WTC11 (cell line): ENCODE measurements around the gene GNMT. TPM values are rescaled to one million over a fixed set of nuclear protein-coding genes. Genes with fewer than 3 reads are reported as not detected.

ENCODE experiments used
- ATAC-seq: fragments of 200-7000 bp; cut with Tn5 transposase; 2 replicates; pipeline ENCODE4 v1.10.0; 2021; ENCODE audit warnings: mild to moderate bottlenecking, moderate library complexity
- CTCF ChIA-PET: fragments of 300-600 bp; sonication (Branson Sonifier 250); formaldehyde crosslinking; loops from one replicate; lab custom pipeline; 2021; ENCODE audit warnings: antibody characterized with exemption; lab: Charles Lee
- POLR2A ChIA-PET: fragments of 350-600 bp; sonication (Branson Sonifier 250); formaldehyde crosslinking; loops from one replicate; lab custom pipeline; 2021; ENCODE audit warnings: antibody characterized with exemption; lab: Charles Lee
- DNase-seq: peaks from one replicate; pipeline ENCODE4 v3.0.0; 2021; ENCODE audit warnings: low spot score
- H3K27ac Mint-ChIP-seq: 2 replicates; pipeline ENCODE4 v1.8.0; 2021; ENCODE audit warnings: mixed read lengths
- H3K27me3 Mint-ChIP-seq: 2 replicates; pipeline ENCODE4 v1.8.0; 2021; ENCODE audit warnings: low read depth, mild to moderate bottlenecking, moderate library complexity, mixed read lengths
- H3K36me3 Mint-ChIP-seq: 2 replicates; pipeline ENCODE4 v1.8.0; 2021; ENCODE audit warnings: mixed read lengths
- H3K4me1 Mint-ChIP-seq: 2 replicates; pipeline ENCODE4 v1.8.0; 2022; ENCODE audit warnings: mixed read lengths
- H3K4me3 Mint-ChIP-seq: 2 replicates; pipeline ENCODE4 v1.8.0; 2021; ENCODE audit warnings: mild to moderate bottlenecking, moderate library complexity, mixed read lengths
- H3K9me3 Mint-ChIP-seq: 2 replicates; pipeline ENCODE4 v1.8.0; 2021; ENCODE audit warnings: mixed read lengths
- ESRRA ChIP-seq: sonication (generic); formaldehyde crosslinking; IDR thresholded peaks from 2 replicates; pipeline ENCODE4 v1.8.1; 2022; ENCODE audit warnings: mild to moderate bottlenecking, missing genetic modification reagents, borderline replicate concordance
- NR2C2 ChIP-seq: sonication (generic); formaldehyde crosslinking; IDR thresholded peaks from 2 replicates; pipeline ENCODE4 v1.8.0; 2022; ENCODE audit warnings: mild to moderate bottlenecking, missing genetic modification reagents
- NR3C1 ChIP-seq: sonication (generic); formaldehyde crosslinking; conservative IDR thresholded peaks from 2 replicates; pipeline ENCODE4 v1.8.1; 2023; ENCODE audit warnings: low read depth, mild to moderate bottlenecking, missing genetic modification reagents
- OVOL2 ChIP-seq: fragments of 250-450 bp; sonication (Bioruptor Pico); IDR thresholded peaks from 2 replicates; pipeline ENCODE4 v1.9.0; 2021; ENCODE audit warnings: mild to moderate bottlenecking, borderline replicate concordance
- PRRX2 ChIP-seq: fragments of 250-450 bp; sonication (Bioruptor Pico); IDR thresholded peaks from 2 replicates; pipeline ENCODE4 v1.8.0; 2021; ENCODE audit warnings: mild to moderate bottlenecking
- RELA ChIP-seq: sonication (generic); formaldehyde crosslinking; IDR thresholded peaks from 2 replicates; pipeline ENCODE4 v1.8.1; 2022; ENCODE audit warnings: missing genetic modification reagents, mild to moderate bottlenecking, borderline replicate concordance
- SP1 ChIP-seq: sonication (generic); formaldehyde crosslinking; conservative IDR thresholded peaks from 2 replicates; pipeline ENCODE4 v1.8.1; 2022; ENCODE audit warnings: missing genetic modification reagents
- ZBTB21 ChIP-seq: sonication (generic); formaldehyde crosslinking; IDR thresholded peaks from 2 replicates; pipeline ENCODE4 v1.8.1; 2023; ENCODE audit warnings: mild to moderate bottlenecking, missing genetic modification reagents, borderline replicate concordance
- ZNF219 ChIP-seq: sonication (generic); formaldehyde crosslinking; IDR thresholded peaks from 2 replicates; pipeline ENCODE4 v1.8.0; 2023; ENCODE audit warnings: missing genetic modification reagents, mild to moderate bottlenecking, borderline replicate concordance
- ZNF232 ChIP-seq: sonication (generic); formaldehyde crosslinking; IDR thresholded peaks from 2 replicates; pipeline ENCODE4 v1.8.0; 2022; ENCODE audit warnings: mild to moderate bottlenecking, missing genetic modification reagents
- ZNF263 ChIP-seq: sonication (generic); formaldehyde crosslinking; IDR thresholded peaks from 2 replicates; pipeline ENCODE4 v1.8.1; 2022; ENCODE audit warnings: low read depth, mild to moderate bottlenecking, moderate library complexity, missing genetic modification reagents
- ZNF423 ChIP-seq: fragments of 250-450 bp; sonication (Bioruptor Pico); IDR thresholded peaks from 2 replicates; pipeline ENCODE4 v2.1.2; 2022; ENCODE audit warnings: mild to moderate bottlenecking, moderate library complexity
- total RNA-seq: library from RNA; stranded (reverse); gene quantifications from 3 replicates; pipeline ENCODE4 v1.2.3, GENCODE V29; 2021
- TF ChIP-seq, protein P1 (sequence below): sonication (generic); formaldehyde crosslinking; IDR thresholded peaks from 2 replicates; pipeline ENCODE4 v1.8.1; 2023; ENCODE audit warnings: mild to moderate bottlenecking, missing genetic modification reagents, borderline replicate concordance
- TF ChIP-seq, protein P2 (sequence below): sonication (generic); formaldehyde crosslinking; IDR thresholded peaks from 2 replicates; pipeline ENCODE4 v1.8.1; 2023; ENCODE audit warnings: mild to moderate bottlenecking, missing genetic modification reagents, moderate library complexity
- TF ChIP-seq, protein P3 (sequence below): sonication (generic); formaldehyde crosslinking; IDR thresholded peaks from 2 replicates; pipeline ENCODE4 v1.8.0; 2022; ENCODE audit warnings: mild to moderate bottlenecking, missing genetic modification reagents
- TF ChIP-seq, protein P4 (sequence below): sonication (generic); formaldehyde crosslinking; IDR thresholded peaks from 2 replicates; pipeline ENCODE4 v1.8.0; 2023; ENCODE audit warnings: missing genetic modification reagents, mild to moderate bottlenecking, borderline replicate concordance
- TF ChIP-seq, protein P5 (sequence below): sonication (generic); formaldehyde crosslinking; IDR thresholded peaks from 2 replicates; pipeline ENCODE4 v1.8.1; 2022; ENCODE audit warnings: mild to moderate bottlenecking, moderate library complexity, missing genetic modification reagents

Gene GNMT
- total RNA-seq, 1 experiment from 2014 or later = 2.0 TPM

DNA sequence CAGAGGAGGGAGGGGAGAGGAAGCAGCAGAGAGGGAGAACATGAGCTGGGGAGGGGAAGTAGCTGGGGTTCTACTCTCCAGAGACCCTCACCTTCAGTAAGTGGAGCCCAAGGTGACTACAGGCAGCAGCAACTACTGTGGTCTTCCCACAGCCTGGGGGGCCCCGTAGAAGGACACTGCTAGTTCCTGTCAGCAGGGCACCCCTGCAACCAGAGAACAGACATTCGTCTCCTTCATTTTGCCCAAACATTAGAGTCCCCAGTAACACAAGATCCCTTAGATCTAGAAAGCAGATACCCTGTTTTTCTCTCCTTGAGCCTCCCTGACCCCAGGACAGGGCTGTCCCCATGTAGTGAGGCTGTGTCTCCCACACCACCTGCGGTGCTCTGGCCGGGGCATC, 8.2 kb downstream of the GNMT start:
- Mint-ChIP-seq H3K27me3 (no peaks in the 10 kb centered on the region), H3K27ac (no peak overlapping the region), H3K4me1 (0 out of 2 replicates have a peak, but pooled peaks cover 4% of the 10 kb centered on the region), H3K36me3 (no peaks in the 10 kb centered on the region)
- ChIA-PET POLR2A (interaction anchor here (0.6 kb wide), 1 partner anchor 17 kb away, joined by 5 read pairs; no protein-coding TSS in a partner anchor), CTCF (interaction anchor here (0.6 to 0.7 kb wide), 2 partner anchors 10 to 36 kb away, joined by 3 to 4 read pairs; partner anchors contain the start of gene PEX6)
- TF ChIP-seq, protein P1, sequence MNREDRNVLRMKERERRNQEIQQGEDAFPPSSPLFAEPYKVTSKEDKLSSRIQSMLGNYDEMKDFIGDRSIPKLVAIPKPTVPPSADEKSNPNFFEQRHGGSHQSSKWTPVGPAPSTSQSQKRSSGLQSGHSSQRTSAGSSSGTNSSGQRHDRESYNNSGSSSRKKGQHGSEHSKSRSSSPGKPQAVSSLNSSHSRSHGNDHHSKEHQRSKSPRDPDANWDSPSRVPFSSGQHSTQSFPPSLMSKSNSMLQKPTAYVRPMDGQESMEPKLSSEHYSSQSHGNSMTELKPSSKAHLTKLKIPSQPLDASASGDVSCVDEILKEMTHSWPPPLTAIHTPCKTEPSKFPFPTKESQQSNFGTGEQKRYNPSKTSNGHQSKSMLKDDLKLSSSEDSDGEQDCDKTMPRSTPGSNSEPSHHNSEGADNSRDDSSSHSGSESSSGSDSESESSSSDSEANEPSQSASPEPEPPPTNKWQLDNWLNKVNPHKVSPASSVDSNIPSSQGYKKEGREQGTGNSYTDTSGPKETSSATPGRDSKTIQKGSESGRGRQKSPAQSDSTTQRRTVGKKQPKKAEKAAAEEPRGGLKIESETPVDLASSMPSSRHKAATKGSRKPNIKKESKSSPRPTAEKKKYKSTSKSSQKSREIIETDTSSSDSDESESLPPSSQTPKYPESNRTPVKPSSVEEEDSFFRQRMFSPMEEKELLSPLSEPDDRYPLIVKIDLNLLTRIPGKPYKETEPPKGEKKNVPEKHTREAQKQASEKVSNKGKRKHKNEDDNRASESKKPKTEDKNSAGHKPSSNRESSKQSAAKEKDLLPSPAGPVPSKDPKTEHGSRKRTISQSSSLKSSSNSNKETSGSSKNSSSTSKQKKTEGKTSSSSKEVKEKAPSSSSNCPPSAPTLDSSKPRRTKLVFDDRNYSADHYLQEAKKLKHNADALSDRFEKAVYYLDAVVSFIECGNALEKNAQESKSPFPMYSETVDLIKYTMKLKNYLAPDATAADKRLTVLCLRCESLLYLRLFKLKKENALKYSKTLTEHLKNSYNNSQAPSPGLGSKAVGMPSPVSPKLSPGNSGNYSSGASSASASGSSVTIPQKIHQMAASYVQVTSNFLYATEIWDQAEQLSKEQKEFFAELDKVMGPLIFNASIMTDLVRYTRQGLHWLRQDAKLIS = no peak
- TF ChIP-seq ESRRA (CRISPR knock-in tag) = no peak
- TF ChIP-seq NR2C2 = no peak
- TF ChIP-seq, protein P2, sequence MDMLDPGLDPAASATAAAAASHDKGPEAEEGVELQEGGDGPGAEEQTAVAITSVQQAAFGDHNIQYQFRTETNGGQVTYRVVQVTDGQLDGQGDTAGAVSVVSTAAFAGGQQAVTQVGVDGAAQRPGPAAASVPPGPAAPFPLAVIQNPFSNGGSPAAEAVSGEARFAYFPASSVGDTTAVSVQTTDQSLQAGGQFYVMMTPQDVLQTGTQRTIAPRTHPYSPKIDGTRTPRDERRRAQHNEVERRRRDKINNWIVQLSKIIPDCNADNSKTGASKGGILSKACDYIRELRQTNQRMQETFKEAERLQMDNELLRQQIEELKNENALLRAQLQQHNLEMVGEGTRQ = no peak
- TF ChIP-seq, all 79 proteins: peak for 0
- no peaks in the 10 kb centered on the region for H3K9me3 Mint-ChIP-seq
- ATAC-seq (no peak), DNase-seq (no peak)
- H3K4me3 Mint-ChIP-seq = no peak overlapping the region

DNA sequence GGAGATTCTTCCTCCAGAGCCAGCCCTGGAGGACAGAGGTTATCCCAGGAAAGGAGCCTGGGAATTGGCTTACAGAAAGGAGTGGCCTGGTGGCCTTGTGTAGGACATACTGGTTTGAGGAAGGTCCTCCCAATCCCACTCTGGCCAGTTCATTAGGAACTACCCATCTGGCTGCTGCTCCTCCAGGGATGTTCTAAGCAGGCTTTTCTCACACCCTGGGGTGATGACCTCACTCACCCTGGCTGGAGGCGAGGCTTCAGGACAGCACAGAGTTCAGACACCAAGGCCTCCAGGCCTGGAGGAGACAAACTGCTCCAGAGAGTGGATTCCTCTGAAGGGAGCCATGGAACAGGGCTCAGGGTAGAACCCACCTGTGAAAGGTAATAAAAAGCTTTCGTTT, 8.9 kb downstream of the GNMT start:
- DNase-seq = no peak
- TF ChIP-seq NR3C1 (CRISPR knock-in tag) (no peak), RELA (CRISPR knock-in tag) (no peak), ZNF423 (CRISPR knock-in tag) (no peak), ZNF263 (CRISPR knock-in tag) (no peak), OVOL2 (no peak), ZNF219 (CRISPR knock-in tag) (no peak), SP1 (no peak), ZNF232 (CRISPR knock-in tag) (no peak)
- TF ChIP-seq, protein P1 = no peak
- TF ChIP-seq, all 79 proteins: peak for 0
- no peak for ATAC-seq
- POLR2A ChIA-PET = interaction anchor here (0.6 kb wide), 1 partner anchor 16 kb away, joined by 5 read pairs; no protein-coding TSS in a partner anchor
- Mint-ChIP-seq H3K9me3 (no peaks in the 10 kb centered on the region), H3K27me3 (no peaks in the 10 kb centered on the region), H3K36me3 (no peaks in the 10 kb centered on the region), H3K27ac (no peak overlapping the region), H3K4me1 (no peaks in the 10 kb centered on the region), H3K4me3 (no peak overlapping the region)
- CTCF ChIA-PET = interaction anchor here (0.7 kb wide), 1 partner anchor 9 kb away, joined by 4 read pairs; the partner anchor contains the start of gene PEX6

DNA sequence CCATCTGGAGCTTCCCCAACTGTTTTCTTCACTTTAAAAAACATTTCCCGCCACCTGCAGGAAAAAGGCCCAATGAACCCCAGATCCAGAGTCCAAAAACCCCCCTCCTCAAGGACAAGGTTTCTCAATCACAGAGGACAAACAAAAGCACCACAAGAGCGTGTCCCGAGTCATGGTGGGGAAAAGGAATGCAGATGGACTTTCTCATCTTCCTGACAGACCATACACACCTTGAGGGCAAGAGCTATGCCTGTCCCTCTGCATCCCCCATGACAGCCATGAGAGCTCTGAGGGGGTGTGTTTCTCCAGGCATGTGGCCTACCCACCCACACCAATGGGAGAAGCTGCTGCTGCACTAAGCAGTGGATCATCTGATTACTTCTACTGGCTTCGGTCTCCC, 9.4 kb downstream of the GNMT start:
- H3K27ac Mint-ChIP-seq = no peak overlapping the region
- ChIA-PET POLR2A (interaction anchor here (2.7 kb wide), 1 partner anchor 14 kb away, joined by 9 read pairs; the partner anchor contains the start of gene PPP2R5D), CTCF (interaction anchor here (1.3 kb wide), 1 partner anchor 58 kb away, joined by 3 read pairs; no protein-coding TSS in a partner anchor)
- no peaks in the 10 kb centered on the region for H3K36me3 Mint-ChIP-seq
- ATAC-seq (no peak), DNase-seq (no peak)
- H3K4me3 Mint-ChIP-seq = no peak overlapping the region
- H3K27me3 Mint-ChIP-seq = no peaks in the 10 kb centered on the region
- no peaks in the 10 kb centered on the region for H3K4me1 Mint-ChIP-seq
- no peaks in the 10 kb centered on the region for H3K9me3 Mint-ChIP-seq
- TF ChIP-seq, protein P3, sequence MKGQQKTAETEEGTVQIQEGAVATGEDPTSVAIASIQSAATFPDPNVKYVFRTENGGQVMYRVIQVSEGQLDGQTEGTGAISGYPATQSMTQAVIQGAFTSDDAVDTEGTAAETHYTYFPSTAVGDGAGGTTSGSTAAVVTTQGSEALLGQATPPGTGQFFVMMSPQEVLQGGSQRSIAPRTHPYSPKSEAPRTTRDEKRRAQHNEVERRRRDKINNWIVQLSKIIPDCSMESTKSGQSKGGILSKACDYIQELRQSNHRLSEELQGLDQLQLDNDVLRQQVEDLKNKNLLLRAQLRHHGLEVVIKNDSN (CRISPR knock-in tag) = no peak
- TF ChIP-seq ZBTB21 (CRISPR knock-in tag) (no peak), PRRX2 (CRISPR knock-in tag) (no peak), NR2C2 (no peak)
- TF ChIP-seq, protein P4, sequence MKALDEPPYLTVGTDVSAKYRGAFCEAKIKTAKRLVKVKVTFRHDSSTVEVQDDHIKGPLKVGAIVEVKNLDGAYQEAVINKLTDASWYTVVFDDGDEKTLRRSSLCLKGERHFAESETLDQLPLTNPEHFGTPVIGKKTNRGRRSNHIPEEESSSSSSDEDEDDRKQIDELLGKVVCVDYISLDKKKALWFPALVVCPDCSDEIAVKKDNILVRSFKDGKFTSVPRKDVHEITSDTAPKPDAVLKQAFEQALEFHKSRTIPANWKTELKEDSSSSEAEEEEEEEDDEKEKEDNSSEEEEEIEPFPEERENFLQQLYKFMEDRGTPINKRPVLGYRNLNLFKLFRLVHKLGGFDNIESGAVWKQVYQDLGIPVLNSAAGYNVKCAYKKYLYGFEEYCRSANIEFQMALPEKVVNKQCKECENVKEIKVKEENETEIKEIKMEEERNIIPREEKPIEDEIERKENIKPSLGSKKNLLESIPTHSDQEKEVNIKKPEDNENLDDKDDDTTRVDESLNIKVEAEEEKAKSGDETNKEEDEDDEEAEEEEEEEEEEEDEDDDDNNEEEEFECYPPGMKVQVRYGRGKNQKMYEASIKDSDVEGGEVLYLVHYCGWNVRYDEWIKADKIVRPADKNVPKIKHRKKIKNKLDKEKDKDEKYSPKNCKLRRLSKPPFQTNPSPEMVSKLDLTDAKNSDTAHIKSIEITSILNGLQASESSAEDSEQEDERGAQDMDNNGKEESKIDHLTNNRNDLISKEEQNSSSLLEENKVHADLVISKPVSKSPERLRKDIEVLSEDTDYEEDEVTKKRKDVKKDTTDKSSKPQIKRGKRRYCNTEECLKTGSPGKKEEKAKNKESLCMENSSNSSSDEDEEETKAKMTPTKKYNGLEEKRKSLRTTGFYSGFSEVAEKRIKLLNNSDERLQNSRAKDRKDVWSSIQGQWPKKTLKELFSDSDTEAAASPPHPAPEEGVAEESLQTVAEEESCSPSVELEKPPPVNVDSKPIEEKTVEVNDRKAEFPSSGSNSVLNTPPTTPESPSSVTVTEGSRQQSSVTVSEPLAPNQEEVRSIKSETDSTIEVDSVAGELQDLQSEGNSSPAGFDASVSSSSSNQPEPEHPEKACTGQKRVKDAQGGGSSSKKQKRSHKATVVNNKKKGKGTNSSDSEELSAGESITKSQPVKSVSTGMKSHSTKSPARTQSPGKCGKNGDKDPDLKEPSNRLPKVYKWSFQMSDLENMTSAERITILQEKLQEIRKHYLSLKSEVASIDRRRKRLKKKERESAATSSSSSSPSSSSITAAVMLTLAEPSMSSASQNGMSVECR (CRISPR knock-in tag) = no peak
- TF ChIP-seq, protein P5, sequence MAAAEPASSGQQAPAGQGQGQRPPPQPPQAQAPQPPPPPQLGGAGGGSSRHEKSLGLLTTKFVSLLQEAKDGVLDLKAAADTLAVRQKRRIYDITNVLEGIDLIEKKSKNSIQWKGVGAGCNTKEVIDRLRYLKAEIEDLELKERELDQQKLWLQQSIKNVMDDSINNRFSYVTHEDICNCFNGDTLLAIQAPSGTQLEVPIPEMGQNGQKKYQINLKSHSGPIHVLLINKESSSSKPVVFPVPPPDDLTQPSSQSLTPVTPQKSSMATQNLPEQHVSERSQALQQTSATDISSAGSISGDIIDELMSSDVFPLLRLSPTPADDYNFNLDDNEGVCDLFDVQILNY = no peak
